Raji (cell line): ENCODE results near the gene DISP1.
A peak's percentile ranks its signal among the peaks of the same experiment; 100 is the strongest.

Experiments used
- POLR2A ChIP-seq: IDR thresholded peaks from 2 replicates; pipeline ENCODE4 v1.6.1; 2011; ENCODE audit warnings: low read depth, low read length, control low read depth; ENCODE audit not compliant: insufficient read depth

Gene DISP1

GRCh38 chr1:222814536-222815439 lies at the start of gene DISP1:
DISP1 (plus strand) TSS chr1:222815039; CDS start chr1:222942824, 127,785 bp downstream.
- peak; percentile 74 for TF ChIP-seq POLR2A

DNA sequence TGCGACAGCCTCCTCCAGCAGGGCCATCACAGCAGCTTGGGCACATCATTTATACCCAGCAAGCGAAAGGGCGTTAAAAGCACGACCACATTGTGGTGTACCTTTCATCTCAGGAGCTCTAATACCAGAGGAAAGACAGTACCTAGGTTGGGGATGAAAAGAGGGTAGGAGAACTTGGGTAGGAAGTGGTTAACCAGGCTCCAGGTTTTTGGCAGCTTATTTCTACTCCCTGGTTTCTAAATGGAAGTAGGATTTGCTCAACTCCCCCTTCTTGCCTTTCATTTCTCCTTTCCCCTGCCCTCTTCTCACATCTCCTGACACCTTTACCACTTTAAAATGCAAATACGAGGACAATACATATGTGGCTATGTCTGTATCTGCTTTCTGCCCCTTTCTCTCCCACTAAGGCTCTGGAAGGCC lies 47.7 kb upstream of the DISP1 start:
- TF ChIP-seq POLR2A, result no peak

DNA sequence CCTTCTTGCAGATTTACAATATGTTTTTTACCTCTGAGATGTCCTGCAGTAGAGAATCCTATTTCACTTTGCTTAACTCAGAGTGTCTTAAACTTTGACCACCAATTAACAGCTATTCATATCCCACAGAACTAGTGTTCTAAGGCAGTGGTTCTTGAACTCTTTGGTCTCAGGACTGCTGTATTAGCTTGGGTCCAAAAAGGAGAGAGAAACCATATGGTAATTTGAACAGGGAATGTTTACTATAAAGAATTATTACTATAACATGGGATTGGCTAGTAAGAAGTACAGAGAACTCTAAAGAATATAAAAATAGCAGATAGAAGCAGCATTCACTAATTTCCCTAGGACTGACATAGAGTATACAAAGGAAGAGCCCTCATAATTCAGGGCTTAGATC lies 46.2 kb upstream of the DISP1 start:
- TF ChIP-seq POLR2A, result no peak

- TF ChIP-seq POLR2A, result no peak
Observed at GRCh38 chr1:222769181-222769580, 45.7 kb upstream of the DISP1 start.

DNA sequence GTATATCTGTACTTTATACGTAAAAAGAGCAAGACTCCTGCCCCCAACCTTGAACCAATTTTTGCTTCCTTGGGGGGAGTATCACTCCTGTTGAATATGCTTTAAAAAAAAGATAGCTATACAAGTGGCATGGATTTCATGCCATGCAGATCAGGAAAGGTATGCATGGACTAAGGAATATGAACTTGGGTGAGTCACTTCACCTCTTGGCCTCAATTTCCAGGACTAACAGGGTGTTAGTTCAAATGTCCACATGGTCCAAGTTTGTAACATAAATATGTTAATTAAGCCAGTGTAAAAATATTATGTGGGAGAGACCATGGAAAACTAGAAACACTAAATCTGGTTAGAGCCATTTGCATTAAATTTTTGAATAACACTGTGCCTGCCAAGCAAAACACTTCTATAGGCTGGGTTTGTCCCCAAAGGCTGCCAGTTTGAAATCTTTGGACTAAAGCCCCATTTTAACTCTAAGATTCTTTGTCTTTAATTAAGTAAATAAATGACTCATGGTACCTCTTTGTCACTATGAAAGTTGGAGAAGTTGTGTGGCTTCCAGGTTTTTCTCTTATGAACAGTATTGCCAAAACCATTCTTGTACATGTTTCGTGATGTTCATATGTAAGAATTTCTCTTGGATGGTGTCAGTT lies 44.7 kb upstream of the DISP1 start:
- TF ChIP-seq POLR2A, result no peak

DNA sequence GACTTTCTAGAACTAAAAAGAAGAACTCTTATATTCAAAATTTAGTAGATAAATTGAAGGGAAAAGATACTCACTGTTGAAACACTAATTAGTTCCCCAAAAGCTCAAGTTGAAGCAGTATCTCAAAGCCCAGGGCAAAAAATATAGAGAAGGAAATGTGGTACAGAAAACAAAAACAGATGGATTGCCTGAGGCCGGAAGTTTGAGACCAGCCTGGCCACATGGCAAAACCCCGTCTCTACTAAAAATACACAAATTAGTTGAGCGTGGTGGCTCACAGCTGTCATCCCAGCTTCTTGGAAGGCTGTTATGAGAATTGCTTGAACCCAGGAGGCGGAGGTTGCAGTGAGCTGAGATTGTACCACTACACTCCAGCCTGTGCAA lies 41.9 kb upstream of the DISP1 start:
- TF ChIP-seq POLR2A, result no peak

DNA sequence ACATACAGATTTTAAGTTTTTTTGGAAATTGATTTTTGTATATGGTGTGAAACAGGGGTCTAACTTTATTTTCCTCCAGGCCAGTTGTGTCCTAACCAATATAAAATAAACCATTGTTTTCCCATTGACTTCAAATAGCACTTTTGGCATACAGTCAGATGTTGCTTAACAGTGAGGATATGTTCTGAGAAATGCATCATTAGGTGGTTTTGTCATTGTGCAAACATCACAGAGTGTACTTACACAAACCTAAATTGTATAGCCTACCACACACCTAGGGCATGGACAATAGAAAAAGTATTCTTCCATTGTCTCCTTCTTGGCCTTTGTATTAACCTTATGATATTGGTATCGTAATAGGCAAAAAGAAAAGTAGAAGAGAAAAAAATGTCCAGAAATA lies 37.4 kb upstream of the DISP1 start:
- TF ChIP-seq POLR2A, result no peak

- no peak for TF ChIP-seq POLR2A
Observed at GRCh38 chr1:222777977-222778376, 36.9 kb upstream of the DISP1 start.

GRCh38 chr1:222781251-222781650 lies 33.6 kb upstream of the DISP1 start:
- no peak for TF ChIP-seq POLR2A

GRCh38 chr1:222783051-222783450 lies 31.8 kb upstream of the DISP1 start:
- no peak for TF ChIP-seq POLR2A

GRCh38 chr1:222784371-222784770 lies 30.5 kb upstream of the DISP1 start:
- TF ChIP-seq POLR2A, result no peak

GRCh38 chr1:222784916-222785315 lies 29.9 kb upstream of the DISP1 start:
- TF ChIP-seq POLR2A, result no peak

GRCh38 chr1:222785529-222785928 lies 29.3 kb upstream of the DISP1 start:
- TF ChIP-seq POLR2A, result no peak

DNA sequence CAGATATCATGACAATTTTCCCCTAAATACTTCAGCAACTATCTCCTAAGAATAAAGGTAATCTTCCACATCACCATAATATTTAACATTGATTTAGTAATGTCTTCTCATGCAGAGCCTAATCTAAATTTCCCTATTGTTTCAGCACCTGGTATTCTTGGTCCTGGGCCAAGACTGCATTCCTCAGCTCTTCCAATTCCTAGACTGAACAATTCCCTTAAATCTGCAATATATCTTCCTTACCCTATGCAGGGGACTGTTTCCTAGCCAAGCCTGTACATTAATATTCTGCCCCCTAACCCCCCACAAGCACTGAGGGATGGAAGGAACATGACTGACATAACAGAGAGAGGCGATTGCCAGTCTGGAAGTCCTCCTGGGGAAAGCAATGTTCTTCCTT lies 28.7 kb upstream of the DISP1 start:
- no peak for TF ChIP-seq POLR2A

- no peak for TF ChIP-seq POLR2A
Observed at GRCh38 chr1:222787729-222788128, 27.1 kb upstream of the DISP1 start.

- TF ChIP-seq POLR2A, result no peak
Observed at GRCh38 chr1:222788402-222789156, 26.3 kb upstream of the DISP1 start.

DNA sequence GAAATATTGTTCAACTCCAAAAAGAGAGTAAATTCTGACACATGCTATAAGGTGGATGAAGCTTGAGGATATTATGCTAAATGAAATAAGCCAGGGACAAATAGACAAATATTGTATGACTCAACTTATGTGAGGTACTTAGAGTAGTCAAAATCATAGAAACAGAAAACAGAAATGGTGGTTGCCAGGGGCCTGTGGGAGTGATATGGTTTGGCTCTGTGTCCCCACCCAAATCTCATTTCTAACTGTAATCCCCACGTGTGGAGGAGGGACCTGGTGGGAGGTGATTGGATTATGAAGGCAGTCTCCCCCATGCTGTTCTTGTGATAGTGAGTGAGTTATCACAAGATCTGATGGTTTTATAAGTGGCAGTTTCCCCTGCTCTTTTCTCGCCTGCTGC lies 24.7 kb upstream of the DISP1 start:
- no peak for TF ChIP-seq POLR2A
